SU-DHL-6 (cell line): Measurements from ENCODE around the gene MRC1.

ENCODE experiments used
- H2AFZ ChIP-seq: fragments of 200-600 bp; sonication (generic); 2 replicates; pipeline ENCODE4 v1.6.1; 2014; ENCODE audit warnings: low read depth, mild to moderate bottlenecking, moderate library complexity, mixed read lengths, antibody characterized with exemption, low read length; ENCODE audit not compliant: severe bottlenecking
- H3F3A ChIP-seq: fragments of 200-600 bp; shearing (Covaris generic); 2 replicates; pipeline ENCODE4 v1.6.0; 2016; ENCODE audit warnings: antibody characterized with exemption, mild to moderate bottlenecking; ENCODE audit not compliant: insufficient read depth
- H3K27ac ChIP-seq: fragments of 200-600 bp; sonication (generic); 2 replicates; pipeline ENCODE4 v1.5.1; 2016; ENCODE audit warnings: low read depth, mild to moderate bottlenecking, low read length, moderate library complexity, mixed read lengths
- H3K27me3 ChIP-seq: fragments of 200-600 bp; sonication (generic), shearing (Covaris generic); 2 replicates; pipeline ENCODE4 v1.6.0; 2014; ENCODE audit warnings: mild to moderate bottlenecking, low read length
- H3K36me3 ChIP-seq: fragments of 200-600 bp; sonication (generic); 2 replicates; pipeline ENCODE4 v1.6.1; 2014; ENCODE audit warnings: mild to moderate bottlenecking, low read length, mixed read lengths
- H3K4me2 ChIP-seq: fragments of 300-600, 200-600 bp; shearing (Covaris generic), sonication (generic); 2 replicates; pipeline ENCODE4 v1.6.0; 2014; ENCODE audit warnings: low read length, low read depth, mild to moderate bottlenecking; ENCODE audit not compliant: poor library complexity, severe bottlenecking
- H3K4me3 ChIP-seq: fragments of 200-600 bp; sonication (generic); 2 replicates; pipeline ENCODE4 v1.5.1; 2014; ENCODE audit warnings: antibody characterized with exemption, low read length, mild to moderate bottlenecking, mixed read lengths; ENCODE audit not compliant: insufficient read depth, poor library complexity, severe bottlenecking
- H3K79me2 ChIP-seq: fragments of 200-600 bp; sonication (generic); 2 replicates; pipeline ENCODE4 v1.6.1; 2014; ENCODE audit warnings: mild to moderate bottlenecking, low read length, moderate library complexity; ENCODE audit not compliant: insufficient read depth
- H3K9ac ChIP-seq: fragments of 200-600 bp; sonication (generic); 2 replicates; pipeline ENCODE4 v1.7.0; 2014; ENCODE audit warnings: mild to moderate bottlenecking, low read length
- H3K9me2 ChIP-seq: fragments of 200-600 bp; sonication (generic); replicated peaks from 2 replicates; pipeline ENCODE4 v1.6.1; 2014; ENCODE audit warnings: low read length; ENCODE audit not compliant: insufficient read depth
- H3K9me3 ChIP-seq: fragments of 200-600 bp; sonication (generic); 2 replicates; pipeline ENCODE4 v1.6.1; 2014; ENCODE audit warnings: low read length, mixed read lengths; ENCODE audit not compliant: insufficient read depth
- H4K20me1 ChIP-seq: fragments of 200-600 bp; sonication (generic); 2 replicates; pipeline ENCODE4 v1.6.1; 2014; ENCODE audit warnings: low read depth, mild to moderate bottlenecking, antibody characterized with exemption, low read length, moderate library complexity, mixed read lengths
- CTCF ChIP-seq: fragments of 200-600 bp; sonication (generic); IDR thresholded peaks from one replicate; pipeline ENCODE4 v1.5.1; 2017; ENCODE audit warnings: antibody characterized with exemption, mild to moderate bottlenecking, low read length, moderate library complexity; ENCODE audit not compliant: insufficient read depth, poor library complexity, severe bottlenecking
- EZH2phosphoT487 ChIP-seq: fragments of 200-600 bp; sonication (generic), shearing (Covaris generic); conservative IDR thresholded peaks from 2 replicates; pipeline ENCODE4 v1.6.1; 2018; ENCODE audit warnings: mild to moderate bottlenecking, antibody characterized with exemption, low read length, moderate library complexity, mixed read lengths

The MRC1 gene

GRCh38 chr10:17771017-17771416 lies 38.1 kb upstream of the MRC1 start:
- H2AFZ ChIP-seq, result no peak overlapping the region
- H3K27ac ChIP-seq, result no peak overlapping the region
- no peaks in the 10 kb centered on the region for H3K27me3 ChIP-seq
- no peaks in the 10 kb centered on the region for H3K36me3 ChIP-seq
- TF ChIP-seq EZH2phosphoT487 (no peak), CTCF (no peak)
- no peak overlapping the region for H3K9ac ChIP-seq
- no peak overlapping the region for H3K4me2 ChIP-seq
- H3K79me2 ChIP-seq, result no peaks in the 10 kb centered on the region
- no peaks in the 10 kb centered on the region for H4K20me1 ChIP-seq
- H3K4me3 ChIP-seq, result no peak overlapping the region
- no peaks in the 10 kb centered on the region for H3K9me2 ChIP-seq
- no peaks in the 10 kb centered on the region for H3F3A ChIP-seq
- no peaks in the 10 kb centered on the region for H3K9me3 ChIP-seq

GRCh38 chr10:17779784-17780183 lies 29.4 kb upstream of the MRC1 start:
- no peaks in the 10 kb centered on the region for H3F3A ChIP-seq
- no peak overlapping the region for H3K9ac ChIP-seq
- no peak for TF ChIP-seq EZH2phosphoT487
- no peak for TF ChIP-seq CTCF
- H3K4me3 ChIP-seq, result no peak overlapping the region
- no peaks in the 10 kb centered on the region for H3K79me2 ChIP-seq
- H3K9me3 ChIP-seq, result no peaks in the 10 kb centered on the region
- no peaks in the 10 kb centered on the region for H3K9me2 ChIP-seq
- no peak overlapping the region for H3K27ac ChIP-seq
- no peaks in the 10 kb centered on the region for H3K36me3 ChIP-seq
- H3K4me2 ChIP-seq, result no peak overlapping the region
- no peaks in the 10 kb centered on the region for H4K20me1 ChIP-seq
- H2AFZ ChIP-seq, result no peak overlapping the region
- no peaks in the 10 kb centered on the region for H3K27me3 ChIP-seq

GRCh38 chr10:17780727-17781126 lies 28.4 kb upstream of the MRC1 start:
- H3K9me2 ChIP-seq, result no peaks in the 10 kb centered on the region
- H3K9ac ChIP-seq, result no peak overlapping the region
- no peak overlapping the region for H2AFZ ChIP-seq
- H3K4me3 ChIP-seq, result no peak overlapping the region
- H3K4me2 ChIP-seq, result no peak overlapping the region
- H3F3A ChIP-seq, result no peaks in the 10 kb centered on the region
- no peaks in the 10 kb centered on the region for H3K9me3 ChIP-seq
- H4K20me1 ChIP-seq, result no peaks in the 10 kb centered on the region
- H3K36me3 ChIP-seq, result no peaks in the 10 kb centered on the region
- H3K79me2 ChIP-seq, result no peaks in the 10 kb centered on the region
- no peaks in the 10 kb centered on the region for H3K27me3 ChIP-seq
- no peak for TF ChIP-seq CTCF
- TF ChIP-seq EZH2phosphoT487, result no peak
- no peak overlapping the region for H3K27ac ChIP-seq
